DMS53 treated with DMSO at 0.1 percent for 48 hours (cell line): ENCODE results near the gene ELMO1.

ENCODE experiments used
- DNase-seq: peaks from one replicate; lab custom pipeline; 2025; ENCODE audit not compliant: unreplicated experiment; lab: John Stamatoyannopoulos, UW

Gene ELMO1

GRCh38 chr7:36905841-36906240 is 542.8 kb downstream of the ELMO1 start:
- no peak for DNase-seq

DNA sequence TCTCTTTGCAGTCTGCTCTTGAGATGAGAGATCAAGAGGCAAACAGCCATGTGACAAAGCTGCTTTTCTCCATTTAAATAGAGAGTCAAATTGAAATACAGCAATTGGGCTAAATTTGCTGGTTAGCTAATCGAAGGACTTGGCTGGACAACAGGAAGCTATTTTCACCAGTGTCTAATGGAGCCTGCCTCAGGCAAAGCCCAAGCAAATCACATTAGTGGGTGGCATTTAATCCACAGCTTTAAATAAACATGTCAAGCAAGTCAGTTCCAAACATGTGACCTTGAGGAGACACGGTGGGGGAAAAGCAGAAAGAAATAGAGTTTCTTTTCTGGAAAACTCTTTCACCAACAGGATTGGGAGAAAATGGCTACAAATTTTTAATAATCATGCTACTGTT is 543.9 kb downstream of the ELMO1 start:
- DNase-seq: no peak

DNA sequence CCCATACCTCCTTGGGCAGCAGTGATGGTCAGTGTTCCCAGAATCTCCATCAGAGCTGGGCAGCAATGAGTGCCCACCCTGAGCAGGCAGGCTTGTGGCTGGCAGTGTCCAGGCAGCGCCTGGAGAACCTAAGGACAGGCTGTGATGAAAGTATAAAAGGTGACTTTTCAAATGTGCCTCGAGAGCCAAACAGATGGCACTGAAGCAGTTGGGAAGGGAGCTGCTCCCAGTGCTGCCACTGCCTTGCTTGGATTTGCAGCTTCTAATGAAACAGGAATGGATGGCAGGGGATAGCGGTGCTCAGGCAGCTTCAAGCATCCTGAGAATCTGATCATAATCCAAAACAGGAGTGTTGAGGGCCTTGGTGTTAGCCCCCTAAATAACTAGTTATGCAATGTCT is 544.6 kb downstream of the ELMO1 start:
- no peak for DNase-seq

GRCh38 chr7:36900988-36901710 is 547.5 kb downstream of the ELMO1 start:
- no peak for DNase-seq

- DNase-seq: no peak
Observed at GRCh38 chr7:36898186-36898585, 550.5 kb downstream of the ELMO1 start.

DNA sequence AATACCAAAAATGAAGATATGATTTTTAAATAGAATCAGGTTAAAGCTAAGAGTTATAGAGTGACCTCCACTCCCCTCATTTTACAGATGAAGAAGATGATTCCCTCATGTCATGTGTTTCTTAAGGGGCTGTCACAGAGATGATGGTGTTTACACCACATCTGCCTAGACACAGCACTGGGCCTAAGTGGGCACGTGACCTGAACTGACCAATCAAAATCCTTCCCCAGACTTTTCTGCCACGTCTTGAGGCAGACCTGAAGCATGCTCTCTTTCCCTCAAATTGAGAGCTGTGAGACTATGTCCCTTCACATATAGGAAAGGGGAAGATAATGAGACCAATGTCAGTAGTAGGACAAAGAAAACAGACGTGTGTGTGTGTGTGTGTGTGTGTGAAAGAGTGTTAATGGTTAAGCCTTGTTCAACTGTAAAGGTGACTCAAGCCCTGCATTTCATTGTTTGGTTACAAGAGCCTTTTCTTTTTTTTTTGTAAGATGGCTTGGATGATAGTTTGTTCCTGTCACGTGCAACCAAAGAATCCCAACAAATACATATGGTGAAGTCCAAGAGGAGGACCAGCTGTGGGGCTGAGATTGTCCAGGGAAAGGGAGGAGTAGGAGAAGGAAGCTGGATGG is 551.6 kb downstream of the ELMO1 start:
- no peak for DNase-seq

- no peak for DNase-seq
Observed at GRCh38 chr7:36896418-36896817, 552.2 kb downstream of the ELMO1 start.

- no peak for DNase-seq
Observed at GRCh38 chr7:36895192-36895591, 553.5 kb downstream of the ELMO1 start.

GRCh38 chr7:36894190-36894589 is 554.5 kb downstream of the ELMO1 start:
- no peak for DNase-seq

GRCh38 chr7:36889182-36889581 is 559.5 kb downstream of the ELMO1 start:
- no peak for DNase-seq

- DNase-seq: no peak
Observed at GRCh38 chr7:36887969-36888368, 560.7 kb downstream of the ELMO1 start.

DNA sequence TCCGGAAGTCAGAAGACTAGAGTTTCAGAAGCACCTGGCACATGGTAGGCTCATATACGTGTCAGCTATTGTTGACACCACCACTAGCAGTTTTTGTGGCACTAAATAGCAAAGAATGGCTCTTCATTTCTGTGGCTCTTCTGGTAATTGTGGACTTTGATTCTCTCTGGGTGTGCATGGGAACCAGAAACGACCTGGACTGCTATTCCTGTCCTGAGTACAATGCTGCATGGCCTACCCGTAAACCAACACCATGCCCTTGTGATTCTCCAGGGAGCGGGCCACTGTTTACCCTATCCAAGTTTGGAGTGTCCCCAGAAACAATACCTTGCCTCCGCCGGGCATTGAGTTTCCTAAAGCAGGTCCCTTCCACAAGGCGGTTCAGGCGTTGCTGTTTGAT is 561.4 kb downstream of the ELMO1 start:
- DNase-seq: no peak

DNA sequence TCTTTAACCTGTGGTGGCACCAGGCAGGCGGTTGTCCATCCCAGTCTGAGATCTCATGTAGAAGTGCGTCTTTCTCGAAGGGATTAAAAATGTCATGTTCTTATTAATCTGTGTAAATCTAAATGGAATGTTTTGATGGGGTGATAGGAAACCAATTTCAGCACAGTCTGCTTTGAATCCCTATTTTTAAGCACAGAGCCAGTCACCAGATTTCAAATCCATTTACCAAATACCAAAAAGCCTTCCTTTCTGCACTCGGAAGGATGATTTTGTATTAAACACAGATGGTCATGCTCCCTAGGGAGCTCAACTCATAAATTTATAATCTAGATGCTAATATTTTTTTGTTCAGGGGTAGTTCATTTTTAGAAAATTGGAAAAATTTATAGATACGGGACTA is 563.8 kb downstream of the ELMO1 start:
- no peak for DNase-seq

DNA sequence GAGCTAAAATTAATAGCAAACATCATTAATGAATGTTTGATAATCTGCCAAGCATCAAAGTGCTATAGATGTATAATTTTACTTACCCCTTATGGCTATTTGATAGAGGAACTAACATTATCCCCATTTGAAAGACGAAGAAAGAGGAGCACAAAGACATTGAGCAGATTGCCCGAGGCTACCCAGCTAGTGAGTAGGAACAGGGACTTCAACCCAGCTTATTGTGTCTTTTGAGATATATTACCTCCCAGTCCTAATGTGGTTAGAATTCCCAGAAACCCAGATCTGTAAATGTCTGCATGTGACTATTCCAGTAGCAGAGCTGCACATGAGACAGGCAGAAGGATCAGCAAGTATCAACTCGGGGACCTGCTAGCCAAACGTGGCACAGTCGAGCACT is 564.3 kb downstream of the ELMO1 start:
- DNase-seq: no peak

DNA sequence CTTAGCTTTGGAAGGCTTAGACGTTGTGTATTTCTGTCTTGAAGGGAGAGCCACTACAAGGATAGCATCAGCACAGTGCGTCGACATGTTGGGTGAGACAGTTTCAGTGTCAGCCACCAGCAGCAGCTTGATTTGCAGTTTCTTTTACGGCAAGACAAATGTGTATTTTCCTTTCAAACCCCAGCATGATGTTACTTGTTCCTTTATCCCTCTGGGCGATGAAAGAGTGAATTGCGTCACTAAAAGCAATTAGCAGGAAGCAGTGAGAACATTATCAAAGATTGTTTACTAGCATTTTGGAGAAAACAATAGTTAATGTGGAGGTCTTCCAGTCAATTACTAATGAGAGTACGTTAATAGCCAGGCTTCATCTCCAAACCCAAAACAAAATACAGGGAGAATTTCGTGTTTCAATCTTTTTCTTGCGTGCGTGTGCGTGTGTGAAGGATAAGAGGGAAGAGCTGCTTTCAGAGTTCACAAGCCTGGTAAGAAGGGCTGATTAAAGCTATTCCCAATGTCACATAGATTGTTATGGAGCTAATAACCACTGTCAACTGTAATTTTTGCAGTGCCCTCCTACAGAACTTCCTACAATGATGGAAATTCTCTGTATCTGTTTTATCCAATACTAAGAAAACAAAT is 567.3 kb downstream of the ELMO1 start:
- DNase-seq: no peak

GRCh38 chr7:36880108-36880507 is 568.6 kb downstream of the ELMO1 start:
- DNase-seq: no peak

DNA sequence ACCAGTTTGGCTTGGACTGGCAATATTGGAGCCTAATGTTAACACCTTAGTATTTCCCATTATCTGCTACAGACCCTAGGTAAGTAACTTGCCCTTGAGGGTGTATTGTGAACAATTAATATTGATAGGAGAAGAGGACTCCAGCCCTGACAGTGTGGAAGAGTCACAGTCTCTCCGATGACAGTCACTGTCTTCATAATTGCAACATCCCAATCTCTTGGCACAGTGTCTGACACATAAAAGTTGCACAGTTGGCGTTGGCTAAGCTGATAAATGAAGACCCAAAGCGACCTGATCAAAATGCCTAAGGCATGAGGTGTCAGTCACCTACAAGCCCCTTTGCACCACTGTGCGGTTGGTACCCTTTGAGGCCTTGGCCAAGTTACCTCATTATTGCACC is 569.6 kb downstream of the ELMO1 start:
- no peak for DNase-seq

GRCh38 chr7:36878288-36878687 is 570.4 kb downstream of the ELMO1 start:
- DNase-seq: no peak

DNA sequence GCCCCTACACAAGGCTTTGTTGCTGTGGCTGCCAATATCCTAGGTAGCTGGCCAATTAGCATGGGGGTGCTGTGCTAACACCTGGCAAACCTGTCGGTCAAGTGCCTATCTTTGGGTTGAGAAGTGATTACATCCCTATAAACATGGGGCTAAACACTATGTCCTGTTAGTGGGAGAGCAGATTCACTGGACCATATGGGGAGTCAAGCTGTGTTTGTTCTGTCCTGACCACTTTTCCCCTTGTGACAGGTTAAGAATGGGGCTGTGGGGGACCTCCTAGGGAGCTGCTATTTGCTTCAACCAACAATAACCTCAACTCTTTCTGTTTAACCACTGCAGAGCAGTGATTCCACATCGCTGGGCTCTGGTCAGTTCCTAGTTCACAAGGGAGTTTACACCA is 572.9 kb downstream of the ELMO1 start:
- DNase-seq: peak; percentile 64

- no peak for DNase-seq
Observed at GRCh38 chr7:36874041-36874440, 574.6 kb downstream of the ELMO1 start.

- DNase-seq: no peak
Observed at GRCh38 chr7:36871863-36872262, 576.8 kb downstream of the ELMO1 start.

DNA sequence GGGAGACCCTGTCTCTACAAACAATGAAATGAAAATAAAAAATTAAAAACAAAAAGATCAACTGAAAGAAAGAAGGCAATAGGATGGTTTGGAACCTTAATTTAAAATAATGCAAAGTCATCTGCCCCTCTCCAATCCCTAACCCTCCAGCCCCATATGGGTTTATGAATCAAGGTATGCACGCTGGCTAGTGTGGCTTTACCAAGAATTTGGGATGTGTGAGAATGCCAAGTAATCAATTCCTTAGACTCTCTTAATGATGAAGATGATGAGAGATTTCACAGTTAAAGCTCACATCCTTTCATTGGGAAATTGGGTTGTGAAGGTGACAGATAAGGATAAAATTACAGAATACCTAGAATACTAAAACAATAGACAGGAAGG is 577.3 kb downstream of the ELMO1 start:
- no peak for DNase-seq
